Uterus (tissue), 2 donors: Measurements from ENCODE around the gene IKZF1.

Experiments
- POLR2A ChIP-seq, 2 donors: fragments of 450-650 bp; IDR thresholded peaks; one replicate each; pipeline ENCODE4 v1.6.1; 2016; ENCODE audit warnings: antibody characterized with exemption in 2 of 2, mild to moderate bottlenecking in 1 of 2, moderate library complexity in 1 of 2
- TF ChIP-seq, protein P1 (sequence below), 4 experiments: fragments of 200-600 bp in 2 of 4; fragments of 450-650 bp in 2 of 4; sonication (generic) in 2 of 4; IDR thresholded peaks; one replicate each; pipeline ENCODE4 v1.5.1; 2016 to 2019; ENCODE audit warnings: antibody characterized with exemption in 4 of 4, mild to moderate bottlenecking in 2 of 4, moderate library complexity in 1 of 4

DNA sequence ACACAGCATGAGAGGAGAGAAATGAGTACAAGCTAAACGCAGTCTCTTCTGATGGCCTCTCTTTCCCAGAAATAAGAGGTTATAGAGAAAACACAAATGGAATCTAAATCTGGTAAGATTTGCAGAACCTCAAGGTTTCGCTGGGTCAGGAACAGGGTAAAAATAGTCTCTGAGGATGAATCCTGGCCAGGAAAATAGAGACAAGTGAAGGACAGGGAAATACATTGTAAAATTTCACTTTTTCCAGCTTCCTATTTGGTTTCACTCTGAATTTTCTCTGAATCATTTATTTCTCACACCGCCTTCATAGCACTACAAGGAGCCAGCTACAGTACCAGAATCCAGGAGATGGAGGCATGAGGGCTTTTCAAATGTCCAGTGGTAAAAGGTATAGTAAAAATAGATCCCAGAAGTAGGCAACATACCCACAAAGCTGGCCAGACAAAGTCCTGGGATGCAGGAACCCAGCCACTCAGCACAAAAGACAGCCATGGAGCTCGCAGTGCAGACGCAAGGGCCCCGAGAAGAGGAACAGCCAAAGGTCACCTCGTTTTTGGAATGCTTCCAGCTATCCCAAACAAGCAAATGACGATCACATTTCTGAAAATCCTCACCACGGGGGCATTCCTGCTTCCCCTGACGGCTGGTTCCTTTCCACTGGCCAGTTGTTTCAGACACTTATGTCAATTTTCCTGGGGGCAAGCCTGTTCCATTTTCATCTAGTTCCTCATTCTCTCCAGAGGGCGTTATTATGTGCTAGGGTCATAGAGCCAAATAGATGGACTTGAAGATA is 21.5 kb upstream of the IKZF1 start:
- TF ChIP-seq, protein P1, sequence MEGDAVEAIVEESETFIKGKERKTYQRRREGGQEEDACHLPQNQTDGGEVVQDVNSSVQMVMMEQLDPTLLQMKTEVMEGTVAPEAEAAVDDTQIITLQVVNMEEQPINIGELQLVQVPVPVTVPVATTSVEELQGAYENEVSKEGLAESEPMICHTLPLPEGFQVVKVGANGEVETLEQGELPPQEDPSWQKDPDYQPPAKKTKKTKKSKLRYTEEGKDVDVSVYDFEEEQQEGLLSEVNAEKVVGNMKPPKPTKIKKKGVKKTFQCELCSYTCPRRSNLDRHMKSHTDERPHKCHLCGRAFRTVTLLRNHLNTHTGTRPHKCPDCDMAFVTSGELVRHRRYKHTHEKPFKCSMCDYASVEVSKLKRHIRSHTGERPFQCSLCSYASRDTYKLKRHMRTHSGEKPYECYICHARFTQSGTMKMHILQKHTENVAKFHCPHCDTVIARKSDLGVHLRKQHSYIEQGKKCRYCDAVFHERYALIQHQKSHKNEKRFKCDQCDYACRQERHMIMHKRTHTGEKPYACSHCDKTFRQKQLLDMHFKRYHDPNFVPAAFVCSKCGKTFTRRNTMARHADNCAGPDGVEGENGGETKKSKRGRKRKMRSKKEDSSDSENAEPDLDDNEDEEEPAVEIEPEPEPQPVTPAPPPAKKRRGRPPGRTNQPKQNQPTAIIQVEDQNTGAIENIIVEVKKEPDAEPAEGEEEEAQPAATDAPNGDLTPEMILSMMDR (IDR thresholded peaks at IDR 0.05): no peak
- no peak for TF ChIP-seq POLR2A (IDR thresholded peaks at IDR 0.05)
